ENCODE results near the gene FAM149B1.

Gene FAM149B1

GRCh38 chr10:73262105-73262730 lies 94.3 kb downstream of the FAM149B1 start:
- H3K27me3 ChIP-seq = no peaks in the 10 kb centered on the region
- no peak overlapping the region for H3K4me3 ChIP-seq (ENCODE audit: low read depth, low read length)
- peak; percentile 29 for DNase-seq
- H3K9me3 ChIP-seq = no peaks in the 10 kb centered on the region; the same call in 1 of the 2 replicates
- H3K36me3 ChIP-seq = no peaks in the 10 kb centered on the region
- no peaks in the 10 kb centered on the region for H3K4me1 ChIP-seq
- TF ChIP-seq, protein P1, sequence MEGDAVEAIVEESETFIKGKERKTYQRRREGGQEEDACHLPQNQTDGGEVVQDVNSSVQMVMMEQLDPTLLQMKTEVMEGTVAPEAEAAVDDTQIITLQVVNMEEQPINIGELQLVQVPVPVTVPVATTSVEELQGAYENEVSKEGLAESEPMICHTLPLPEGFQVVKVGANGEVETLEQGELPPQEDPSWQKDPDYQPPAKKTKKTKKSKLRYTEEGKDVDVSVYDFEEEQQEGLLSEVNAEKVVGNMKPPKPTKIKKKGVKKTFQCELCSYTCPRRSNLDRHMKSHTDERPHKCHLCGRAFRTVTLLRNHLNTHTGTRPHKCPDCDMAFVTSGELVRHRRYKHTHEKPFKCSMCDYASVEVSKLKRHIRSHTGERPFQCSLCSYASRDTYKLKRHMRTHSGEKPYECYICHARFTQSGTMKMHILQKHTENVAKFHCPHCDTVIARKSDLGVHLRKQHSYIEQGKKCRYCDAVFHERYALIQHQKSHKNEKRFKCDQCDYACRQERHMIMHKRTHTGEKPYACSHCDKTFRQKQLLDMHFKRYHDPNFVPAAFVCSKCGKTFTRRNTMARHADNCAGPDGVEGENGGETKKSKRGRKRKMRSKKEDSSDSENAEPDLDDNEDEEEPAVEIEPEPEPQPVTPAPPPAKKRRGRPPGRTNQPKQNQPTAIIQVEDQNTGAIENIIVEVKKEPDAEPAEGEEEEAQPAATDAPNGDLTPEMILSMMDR (IDR thresholded peaks at IDR 0.05; ENCODE audit: low read depth, low read length) = no peak

GRCh38 chr10:73262880-73263555 lies 95.1 kb downstream of the FAM149B1 start:
- no peaks in the 10 kb centered on the region for H3K27me3 ChIP-seq
- H3K4me1 ChIP-seq = no peaks in the 10 kb centered on the region
- TF ChIP-seq, protein P1 (IDR thresholded peaks at IDR 0.05; ENCODE audit: low read depth, low read length) = no peak
- DNase-seq = no peak
- no peaks in the 10 kb centered on the region; the same call in 1 of the 2 replicates for H3K9me3 ChIP-seq
- no peak overlapping the region for H3K4me3 ChIP-seq (ENCODE audit: low read depth, low read length)
- H3K36me3 ChIP-seq = no peaks in the 10 kb centered on the region

- TF ChIP-seq, protein P1 (IDR thresholded peaks at IDR 0.05; ENCODE audit: low read depth, low read length) = peak; percentile 60
- Histone ChIP-seq H3K9me3 (no peaks in the 10 kb centered on the region; the same call in 1 of the 2 replicates), H3K36me3 (no peaks in the 10 kb centered on the region), H3K4me3 (ENCODE audit: low read depth, low read length) (no peak overlapping the region), H3K27me3 (no peaks in the 10 kb centered on the region), H3K4me1 (no peaks in the 10 kb centered on the region)
- no peak for DNase-seq
Observed at GRCh38 chr10:73263693-73264347, 95.9 kb downstream of the FAM149B1 start.

DNA sequence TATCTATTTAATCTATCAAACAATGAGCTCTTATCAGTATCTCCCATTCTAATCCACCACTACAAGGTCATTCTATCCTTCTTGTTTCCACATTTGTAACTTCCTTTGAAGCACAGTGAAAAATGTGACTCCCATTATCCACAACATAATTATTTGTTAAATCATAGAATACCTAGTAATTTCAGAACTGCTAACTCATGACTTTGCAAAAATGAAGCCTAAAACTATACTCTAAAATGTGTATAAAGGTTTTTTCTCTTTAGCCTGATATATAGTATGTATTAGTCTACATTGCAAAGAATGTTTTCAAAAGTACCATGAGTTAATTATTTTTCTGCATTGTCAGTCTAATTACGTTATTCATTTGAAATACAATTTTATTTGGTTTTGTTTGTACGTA lies 96.5 kb downstream of the FAM149B1 start:
- H3K36me3 ChIP-seq = no peaks in the 10 kb centered on the region
- DNase-seq = no peak
- H3K9me3 ChIP-seq = no peaks in the 10 kb centered on the region; the same call in 1 of the 2 replicates
- no peaks in the 10 kb centered on the region for H3K27me3 ChIP-seq
- no peaks in the 10 kb centered on the region for H3K4me1 ChIP-seq
- no peak overlapping the region for H3K4me3 ChIP-seq (ENCODE audit: low read depth, low read length)
- TF ChIP-seq, protein P1 (IDR thresholded peaks at IDR 0.05; ENCODE audit: low read depth, low read length) = no peak

DNA sequence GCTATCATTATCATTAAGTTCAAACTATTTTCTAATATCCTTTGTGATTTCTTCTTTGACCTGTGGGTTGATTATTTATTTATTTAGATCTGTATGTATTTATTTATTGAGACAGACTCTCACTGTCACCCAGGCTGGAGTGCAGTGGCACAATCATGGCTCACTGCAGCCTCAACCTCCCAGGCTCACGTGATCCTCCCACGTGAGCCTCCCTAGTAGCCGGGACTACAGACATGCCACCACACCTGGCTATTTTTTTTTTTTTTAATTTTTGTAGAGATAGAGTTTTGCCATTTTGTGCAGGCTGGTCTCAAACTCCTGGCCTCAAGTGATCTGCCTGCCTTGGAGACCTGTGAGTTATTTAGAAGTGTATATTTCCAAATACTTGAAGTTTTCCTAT lies 113.2 kb downstream of the FAM149B1 start:
- Histone ChIP-seq H3K9me3 (no peaks in the 10 kb centered on the region), H3K27me3 (no peaks in the 10 kb centered on the region), H3K36me3 (no peaks in the 10 kb centered on the region), H3K4me3 (ENCODE audit: low read depth, low read length) (no peak overlapping the region), H3K4me1 (no peaks in the 10 kb centered on the region)
- TF ChIP-seq, protein P1 (IDR thresholded peaks at IDR 0.05; ENCODE audit: low read depth, low read length) = no peak
- no peak for DNase-seq

DNA sequence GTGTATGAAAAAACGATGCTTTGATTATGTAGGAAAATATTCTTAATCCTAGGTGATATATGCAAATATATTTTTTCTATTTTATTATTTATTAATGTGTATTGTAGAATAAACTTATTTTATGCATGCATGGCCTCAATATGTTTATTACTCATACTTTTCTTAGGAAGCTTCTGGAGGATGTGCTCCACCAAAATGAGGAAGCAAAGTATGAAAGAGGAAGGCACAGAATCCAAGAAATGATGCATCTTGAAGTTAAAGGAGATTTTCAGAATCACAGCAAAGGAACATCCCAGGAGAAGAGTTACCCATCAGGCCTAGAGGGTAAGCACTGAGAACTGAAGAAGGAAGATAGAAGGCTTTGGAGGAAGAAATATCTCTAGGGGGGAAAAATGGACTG lies 119.5 kb downstream of the FAM149B1 start:
- Histone ChIP-seq H3K36me3 (no peaks in the 10 kb centered on the region), H3K4me3 (ENCODE audit: low read depth, low read length) (no peak overlapping the region), H3K4me1 (no peaks in the 10 kb centered on the region), H3K9me3 (no peaks in the 10 kb centered on the region), H3K27me3 (no peaks in the 10 kb centered on the region)
- TF ChIP-seq, protein P1 (IDR thresholded peaks at IDR 0.05; ENCODE audit: low read depth, low read length) = no peak
- DNase-seq = no peak
